Hematopoietic multipotent progenitor cell (in vitro differentiated cells): ENCODE data around the gene SMCO2. TPM values are rescaled to one million over a fixed set of nuclear protein-coding genes. Genes with fewer than 3 reads are reported as not detected.

ENCODE experiments used
- DNase-seq, 3 donors: peaks; one replicate each; pipeline ENCODE4 v3.0.0-alpha.2; 2011 to 2015; ENCODE audit warnings: low read depth in 2 of 3, low spot score in 2 of 3
- total RNA-seq: library from RNA; depleted of rRNA; stranded (reverse); fragments of >200 nt; gene quantifications from one replicate; pipeline ENCODE4 v1.2.3, GENCODE V29; 2012

Gene SMCO2
- total RNA-seq, 1 donor = not detected

GRCh38 chr12:27451036-27451825, 4.7 kb downstream of the SMCO2 start:
- no peak for DNase-seq

- no peak for DNase-seq
Measured at GRCh38 chr12:27453421-27453820, 6.9 kb downstream of the SMCO2 start.

GRCh38 chr12:27455589-27455988, 9.1 kb downstream of the SMCO2 start:
- no peak for DNase-seq

- no peak for DNase-seq
Measured at GRCh38 chr12:27456618-27457017, 10.1 kb downstream of the SMCO2 start.

GRCh38 chr12:27460471-27460978, 14.0 kb downstream of the SMCO2 start:
- peak in 2 of 3 donors; percentile 86 to 89 for DNase-seq

GRCh38 chr12:27462151-27462694, 15.7 kb downstream of the SMCO2 start:
- peak in 1 of 3 donors; percentile 47 for DNase-seq

- DNase-seq = no peak
Measured at GRCh38 chr12:27462851-27463250, 16.3 kb downstream of the SMCO2 start.

- no peak for DNase-seq
Measured at GRCh38 chr12:27463511-27464219, 17.1 kb downstream of the SMCO2 start.

GRCh38 chr12:27464220-27464554, 17.7 kb downstream of the SMCO2 start:
- DNase-seq = peak in 2 of 3 donors; percentile 41 to 46

- DNase-seq = no peak
Measured at GRCh38 chr12:27467641-27468040, 21.1 kb downstream of the SMCO2 start.

GRCh38 chr12:27468241-27468640, 21.7 kb downstream of the SMCO2 start:
- DNase-seq = no peak

GRCh38 chr12:27469176-27469736, 22.7 kb downstream of the SMCO2 start:
- DNase-seq = no peak

GRCh38 chr12:27472604-27473003, 26.1 kb downstream of the SMCO2 start:
- DNase-seq = no peak

GRCh38 chr12:27474344-27474743, 27.8 kb downstream of the SMCO2 start:
- no peak for DNase-seq

GRCh38 chr12:27477049-27477448, 30.5 kb downstream of the SMCO2 start:
- DNase-seq = peak in 1 of 3 donors; percentile 30

- DNase-seq = no peak
Measured at GRCh38 chr12:27478949-27479348, 32.4 kb downstream of the SMCO2 start.

- DNase-seq = peak in 1 of 3 donors; percentile 19
Measured at GRCh38 chr12:27480016-27480415, 33.5 kb downstream of the SMCO2 start.

GRCh38 chr12:27486961-27487360, 40.4 kb downstream of the SMCO2 start:
- DNase-seq = no peak

- DNase-seq = peak in 1 of 3 donors; percentile 34
Measured at GRCh38 chr12:27488479-27488878, 41.9 kb downstream of the SMCO2 start.

- DNase-seq = no peak
Measured at GRCh38 chr12:27491226-27491625, 44.7 kb downstream of the SMCO2 start.

- DNase-seq = no peak
Measured at GRCh38 chr12:27493260-27493940, 46.9 kb downstream of the SMCO2 start.
